Kidney (tissue), 14 donors: ENCODE results near the gene FAM83F. TPM values are rescaled to one million over a fixed set of nuclear protein-coding genes. Genes with fewer than 3 reads are reported as not detected.

Experiments
- DNase-seq, 5 donors: peaks; one replicate each; pipeline ENCODE4 v3.0.0-alpha.2; 2013 to 2020
- FAIRE-seq: peaks from 2 replicates; lab custom pipeline; 2012; peaks lifted over from hg19 to GRCh38; lab: Jason Lieb, UNC
- H3K27ac ChIP-seq, 2 donors: one replicate each; pipeline ENCODE4 v1.7.0; 2013; ENCODE audit warnings: low read depth in 2 of 2, low read length in 2 of 2, inconsistent platforms in 1 of 2
- H3K27me3 ChIP-seq: one replicate; pipeline ENCODE4 v1.7.1; 2013; ENCODE audit warnings: low read length, inconsistent platforms; ENCODE audit not compliant: control insufficient read depth, insufficient read depth
- H3K36me3 ChIP-seq, 3 donors: one replicate each; pipeline versions ENCODE4 v1.7.0 to v1.7.1; 2013; ENCODE audit warnings: low read length in 3 of 3, control low read depth in 1 of 3, inconsistent platforms in 1 of 3; ENCODE audit not compliant: insufficient read depth in 3 of 3, control insufficient read depth in 2 of 3
- H3K4me1 ChIP-seq, 3 donors: one replicate each; pipeline versions ENCODE4 v1.7.0 to v1.7.1; 2013; ENCODE audit warnings: low read length in 3 of 3, inconsistent platforms in 1 of 3, low read depth in 1 of 3; ENCODE audit not compliant: control insufficient read depth in 2 of 3, insufficient read depth in 2 of 3
- H3K4me3 ChIP-seq, 3 donors: one replicate each; pipeline versions ENCODE4 v1.7.0 to v1.8.1; 2013; ENCODE audit warnings: low read length in 3 of 3, control low read depth in 1 of 3, inconsistent platforms in 1 of 3
- H3K9ac ChIP-seq, 3 donors: one replicate each; pipeline versions ENCODE4 v1.7.0 to v1.7.1; 2013; ENCODE audit warnings: low read length in 3 of 3, control low read depth in 1 of 3, inconsistent platforms in 1 of 3
- H3K9me3 ChIP-seq, 3 donors: one replicate each; pipeline versions ENCODE4 v1.7.0 to v1.7.1; 2013; ENCODE audit warnings: low read length in 3 of 3, control low read depth in 1 of 3, inconsistent platforms in 1 of 3; ENCODE audit not compliant: control insufficient read depth in 2 of 3, insufficient read depth in 1 of 3
- intact Hi-C: fragments of 100-400 bp; cut with DNase I; formaldehyde crosslinking; loops from one replicate; pipeline ENCODE4 v1.11.1; 2022
- polyA plus RNA-seq: library from polyadenylated mRNA; stranded (reverse); fragments of 350-450 nt; fragmentation: Illumina TruSeq; extraction: RNeasy Lipid Tissue Mini Kit (QIAGEN cat#74804); gene quantifications from one replicate; pipeline ENCODE4 v1.2.3, GENCODE V29; 2014; ENCODE audit warnings: low read depth, low replicate concordance; ENCODE audit not compliant: insufficient read depth
- total RNA-seq: library from RNA; stranded (reverse); fragmentation: NEBNext Ultra II Directional; extraction: Animal tissue kit (Norgen Biotek cat#: 25700); gene quantifications from one replicate; pipeline ENCODE4 v1.2.1, GENCODE V29; 2021
- TF ChIP-seq, protein P1 (sequence below): IDR thresholded peaks from 3 replicates; pipeline ENCODE4 v1.5.1; 2012; ENCODE audit warnings: mild to moderate bottlenecking, moderate library complexity, borderline replicate concordance; ENCODE audit not compliant: insufficient read depth; ENCODE audit errors: extremely low read depth
- donor health status: control.
- donor health status: control.
- donor health status: control.
- donor health status: control.
- donor health status: control.
- donor health status: DM: yes; HTN: yes; CAD: no.
- donor health status: Normal renal cell carcinoma (clear cell type).

Gene FAM83F
- total and polyA plus RNA-seq, 2 donors from 2014 or later, result 6.8 to 13.1 TPM

GRCh38 chr22:40000171-40000570, 5.4 kb downstream of the FAM83F start:
- no peak overlapping the region for H3K4me3 ChIP-seq
- peak in 1 of 5 donors; percentile 7 for DNase-seq
- H3K4me1 ChIP-seq, result peaks cover 0 to 31% (median 12%) of the 10 kb centered on the region in 3 donors
- TF ChIP-seq, protein P1, sequence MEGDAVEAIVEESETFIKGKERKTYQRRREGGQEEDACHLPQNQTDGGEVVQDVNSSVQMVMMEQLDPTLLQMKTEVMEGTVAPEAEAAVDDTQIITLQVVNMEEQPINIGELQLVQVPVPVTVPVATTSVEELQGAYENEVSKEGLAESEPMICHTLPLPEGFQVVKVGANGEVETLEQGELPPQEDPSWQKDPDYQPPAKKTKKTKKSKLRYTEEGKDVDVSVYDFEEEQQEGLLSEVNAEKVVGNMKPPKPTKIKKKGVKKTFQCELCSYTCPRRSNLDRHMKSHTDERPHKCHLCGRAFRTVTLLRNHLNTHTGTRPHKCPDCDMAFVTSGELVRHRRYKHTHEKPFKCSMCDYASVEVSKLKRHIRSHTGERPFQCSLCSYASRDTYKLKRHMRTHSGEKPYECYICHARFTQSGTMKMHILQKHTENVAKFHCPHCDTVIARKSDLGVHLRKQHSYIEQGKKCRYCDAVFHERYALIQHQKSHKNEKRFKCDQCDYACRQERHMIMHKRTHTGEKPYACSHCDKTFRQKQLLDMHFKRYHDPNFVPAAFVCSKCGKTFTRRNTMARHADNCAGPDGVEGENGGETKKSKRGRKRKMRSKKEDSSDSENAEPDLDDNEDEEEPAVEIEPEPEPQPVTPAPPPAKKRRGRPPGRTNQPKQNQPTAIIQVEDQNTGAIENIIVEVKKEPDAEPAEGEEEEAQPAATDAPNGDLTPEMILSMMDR, result no peak
- H3K36me3 ChIP-seq, result no peaks in the 10 kb centered on the region
- no peak overlapping the region for H3K27ac ChIP-seq
- intact Hi-C loops, result no loop called here
- no peak for FAIRE-seq
- H3K9me3 ChIP-seq, result no peaks in the 10 kb centered on the region
- H3K9ac ChIP-seq, result no peak overlapping the region
- H3K27me3 ChIP-seq, result no peaks in the 10 kb centered on the region

- FAIRE-seq, result no peak
- Histone ChIP-seq H3K27ac (no peak overlapping the region), H3K9me3 (no peaks in the 10 kb centered on the region), H3K27me3 (no peaks in the 10 kb centered on the region), H3K9ac (no peak overlapping the region), H3K4me3 (no peak overlapping the region), H3K4me1 (peaks cover 0 to 29% (median 12%) of the 10 kb centered on the region in 3 donors), H3K36me3 (no peaks in the 10 kb centered on the region)
- no peak for DNase-seq
- TF ChIP-seq, protein P1, result no peak
- intact Hi-C loops, result no loop called here
Measured at GRCh38 chr22:40001106-40001505, 6.4 kb downstream of the FAM83F start.

DNA sequence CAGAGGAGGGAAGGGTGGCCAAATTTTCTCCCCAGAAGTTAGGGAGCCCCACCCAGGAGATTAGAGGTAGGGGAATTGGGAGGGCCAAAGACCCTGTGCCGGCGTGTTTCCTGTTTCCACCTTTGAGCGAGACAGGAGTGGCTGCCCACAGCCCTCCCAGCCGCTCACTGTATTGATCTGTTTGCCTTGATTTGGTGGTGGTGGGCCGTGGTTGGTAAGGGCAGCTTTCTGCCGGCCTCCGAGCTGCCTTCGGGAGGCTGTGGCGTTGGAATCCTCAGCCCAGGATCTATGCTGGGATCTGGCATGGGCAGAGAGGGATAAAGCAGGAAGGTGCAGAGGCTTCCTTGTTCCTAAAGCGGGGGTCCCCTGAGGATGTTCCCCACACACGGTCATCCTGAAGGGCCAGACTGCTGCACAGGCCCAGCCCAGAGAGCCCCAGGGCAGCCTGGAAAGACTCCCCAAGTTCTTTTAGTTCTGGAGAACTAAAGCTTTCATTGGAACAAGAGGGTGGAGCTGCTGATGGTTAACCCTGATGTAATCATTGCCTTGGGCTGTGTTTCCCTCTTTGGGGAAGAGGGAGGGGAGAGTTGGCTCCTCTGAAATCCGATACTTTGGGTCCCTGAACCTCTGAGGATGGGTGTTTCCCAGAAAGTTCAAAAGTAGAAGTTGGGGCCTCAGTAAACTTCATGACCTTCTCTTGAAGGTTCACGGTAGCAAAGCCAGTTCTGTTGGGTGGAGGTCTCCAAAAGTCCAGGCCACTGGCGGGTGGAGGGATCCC, 7.2 kb downstream of the FAM83F start:
- DNase-seq, result peak in 2 of 5 donors; percentile 45 to 46
- H3K4me1 ChIP-seq, result peaks cover 0 to 35% (median 12%) of the 10 kb centered on the region in 3 donors
- TF ChIP-seq, protein P1, result no peak
- no peak overlapping the region for H3K9ac ChIP-seq
- H3K36me3 ChIP-seq, result no peaks in the 10 kb centered on the region
- FAIRE-seq, result no peak
- H3K4me3 ChIP-seq, result no peak overlapping the region
- intact Hi-C loops, result no loop called here
- H3K9me3 ChIP-seq, result no peaks in the 10 kb centered on the region
- no peaks in the 10 kb centered on the region for H3K27me3 ChIP-seq
- no peak overlapping the region for H3K27ac ChIP-seq
